HG03196 (cell line): ENCODE results near the gene GPC6.

Experiments used
- ATAC-seq: cut with Tn5 transposase; IDR thresholded peaks from one replicate; pipeline ENCODE4 v1.9.1; 2021; ENCODE audit not compliant: unreplicated experiment

Gene GPC6

GRCh38 chr13:93727211-93728141, 500.9 kb downstream of the GPC6 start:
- no peak for ATAC-seq

- ATAC-seq: no peak
These were observed 502.8 kb downstream of the GPC6 start for GRCh38 chr13:93729383-93729782.

GRCh38 chr13:93730780-93731179, 504.2 kb downstream of the GPC6 start:
- ATAC-seq: no peak

- no peak for ATAC-seq
These were observed 505.6 kb downstream of the GPC6 start for GRCh38 chr13:93732186-93732585.

GRCh38 chr13:93736081-93736480, 509.5 kb downstream of the GPC6 start:
- no peak for ATAC-seq

- no peak for ATAC-seq
These were observed 510.3 kb downstream of the GPC6 start for GRCh38 chr13:93736909-93737308.

GRCh38 chr13:93740334-93740733, 513.7 kb downstream of the GPC6 start:
- ATAC-seq: no peak

- no peak for ATAC-seq
These were observed 517.4 kb downstream of the GPC6 start for GRCh38 chr13:93744033-93744432.

- ATAC-seq: no peak
These were observed 518.3 kb downstream of the GPC6 start for GRCh38 chr13:93744886-93745285.

- ATAC-seq: no peak
These were observed 519.3 kb downstream of the GPC6 start for GRCh38 chr13:93745884-93746283.

- no peak for ATAC-seq
These were observed 520.0 kb downstream of the GPC6 start for GRCh38 chr13:93746589-93746988.

GRCh38 chr13:93750676-93751075, 524.1 kb downstream of the GPC6 start:
- ATAC-seq: no peak

GRCh38 chr13:93751117-93751516, 524.5 kb downstream of the GPC6 start:
- ATAC-seq: no peak

GRCh38 chr13:93752541-93752940, 525.9 kb downstream of the GPC6 start:
- ATAC-seq: no peak

GRCh38 chr13:93753639-93754038, 527.0 kb downstream of the GPC6 start:
- ATAC-seq: no peak

- no peak for ATAC-seq
These were observed 528.7 kb downstream of the GPC6 start for GRCh38 chr13:93755341-93755740.

- no peak for ATAC-seq
These were observed 532.0 kb downstream of the GPC6 start for GRCh38 chr13:93758575-93758974.

- ATAC-seq: no peak
These were observed 536.3 kb downstream of the GPC6 start for GRCh38 chr13:93762708-93763426.

GRCh38 chr13:93765062-93765461, 538.5 kb downstream of the GPC6 start:
- ATAC-seq: no peak

- no peak for ATAC-seq
These were observed 539.2 kb downstream of the GPC6 start for GRCh38 chr13:93765811-93766210.

GRCh38 chr13:93766719-93767118, 540.1 kb downstream of the GPC6 start:
- ATAC-seq: no peak
